DMS53 treated with DMSO at 0.1 percent for 48 hours (cell line): ENCODE results near the gene NAV2.
"Not testable (repeated sequence)": the region's sequence is repeated elsewhere in the genome, so short reads cannot be mapped to it uniquely, and the experiment has no call there.

Experiments
- DNase-seq: peaks from one replicate; lab custom pipeline; 2025; ENCODE audit not compliant: unreplicated experiment; lab: John Stamatoyannopoulos, UW

The NAV2 gene

GRCh38 chr11:20127671-20128527 is 415.3 kb downstream of the NAV2 start:
- DNase-seq, result peak; percentile 37

- DNase-seq, result not testable (repeated sequence)
These were observed 415.8 kb downstream of the NAV2 start for GRCh38 chr11:20128528-20128825.

- DNase-seq, result no peak
These were observed 417.0 kb downstream of the NAV2 start for GRCh38 chr11:20129665-20130064.

- peak; percentile 54 for DNase-seq
These were observed 419.4 kb downstream of the NAV2 start for GRCh38 chr11:20131788-20132666.

GRCh38 chr11:20132667-20133039 is 420.0 kb downstream of the NAV2 start:
- no peak for DNase-seq

GRCh38 chr11:20134991-20135736 is 422.5 kb downstream of the NAV2 start:
- DNase-seq, result no peak

GRCh38 chr11:20137637-20138036 is 425.0 kb downstream of the NAV2 start:
- no peak for DNase-seq

GRCh38 chr11:20138707-20139106 is 426.1 kb downstream of the NAV2 start:
- DNase-seq, result no peak

- DNase-seq, result no peak
These were observed 441.7 kb downstream of the NAV2 start for GRCh38 chr11:20154381-20154780.

- no peak for DNase-seq
These were observed 443.1 kb downstream of the NAV2 start for GRCh38 chr11:20155683-20156279.

- no peak for DNase-seq
These were observed 443.7 kb downstream of the NAV2 start for GRCh38 chr11:20156280-20156875.

- DNase-seq, result no peak
These were observed 444.4 kb downstream of the NAV2 start for GRCh38 chr11:20156876-20157613.

GRCh38 chr11:20157728-20158127 is 445.1 kb downstream of the NAV2 start:
- DNase-seq, result no peak

GRCh38 chr11:20158597-20159257 is 446.1 kb downstream of the NAV2 start:
- no peak for DNase-seq

GRCh38 chr11:20159466-20160381 is 447.1 kb downstream of the NAV2 start:
- no peak for DNase-seq

- no peak for DNase-seq
These were observed 448.0 kb downstream of the NAV2 start, which contains the start of gene DBX1 for GRCh38 chr11:20160425-20161229. DBX1 (minus strand) TSS chr11:20160475; CDS start chr11:20160324, 151 bp downstream.

- peak; percentile 38 for DNase-seq
These were observed 448.7 kb downstream of the NAV2 start for GRCh38 chr11:20161230-20161918.
